ENCODE data around the gene DHCR24.

DHCR24 gene

DNA sequence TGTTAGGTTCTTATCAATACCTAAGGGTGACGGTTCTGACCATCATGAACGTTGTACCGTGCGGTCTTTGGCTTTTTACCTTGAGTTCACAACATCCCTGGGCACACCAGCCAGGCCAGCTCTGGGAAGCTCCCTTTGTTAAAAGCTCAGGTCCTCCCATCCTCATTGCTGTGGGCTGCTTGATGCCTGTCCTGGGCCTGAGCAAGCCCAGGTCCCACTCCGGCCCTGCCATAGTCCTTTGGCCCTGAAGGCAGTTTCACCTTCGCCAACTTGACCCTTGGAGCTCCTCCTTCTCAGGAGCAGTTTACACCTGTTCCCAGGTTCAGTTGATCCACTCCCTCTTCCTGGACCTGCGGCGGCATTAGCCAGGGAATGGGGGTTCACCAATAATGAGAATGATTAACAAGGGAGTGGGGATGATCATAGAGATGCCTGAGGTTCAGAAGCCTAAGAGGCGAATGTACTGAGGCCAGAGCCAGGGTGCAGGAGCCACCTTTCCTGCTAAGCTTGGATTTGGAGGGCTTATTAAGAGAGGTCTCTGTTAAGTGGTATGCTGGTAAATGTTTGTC lies 40.2 kb downstream of the DHCR24 start:
- no peak overlapping the region for H3K27ac ChIP-seq
- TF ChIP-seq, protein P1, sequence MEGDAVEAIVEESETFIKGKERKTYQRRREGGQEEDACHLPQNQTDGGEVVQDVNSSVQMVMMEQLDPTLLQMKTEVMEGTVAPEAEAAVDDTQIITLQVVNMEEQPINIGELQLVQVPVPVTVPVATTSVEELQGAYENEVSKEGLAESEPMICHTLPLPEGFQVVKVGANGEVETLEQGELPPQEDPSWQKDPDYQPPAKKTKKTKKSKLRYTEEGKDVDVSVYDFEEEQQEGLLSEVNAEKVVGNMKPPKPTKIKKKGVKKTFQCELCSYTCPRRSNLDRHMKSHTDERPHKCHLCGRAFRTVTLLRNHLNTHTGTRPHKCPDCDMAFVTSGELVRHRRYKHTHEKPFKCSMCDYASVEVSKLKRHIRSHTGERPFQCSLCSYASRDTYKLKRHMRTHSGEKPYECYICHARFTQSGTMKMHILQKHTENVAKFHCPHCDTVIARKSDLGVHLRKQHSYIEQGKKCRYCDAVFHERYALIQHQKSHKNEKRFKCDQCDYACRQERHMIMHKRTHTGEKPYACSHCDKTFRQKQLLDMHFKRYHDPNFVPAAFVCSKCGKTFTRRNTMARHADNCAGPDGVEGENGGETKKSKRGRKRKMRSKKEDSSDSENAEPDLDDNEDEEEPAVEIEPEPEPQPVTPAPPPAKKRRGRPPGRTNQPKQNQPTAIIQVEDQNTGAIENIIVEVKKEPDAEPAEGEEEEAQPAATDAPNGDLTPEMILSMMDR (conservative IDR thresholded peaks at IDR 0.05) = no peak
- no peak for TF ChIP-seq ZFX (IDR thresholded peaks at IDR 0.05)

DNA sequence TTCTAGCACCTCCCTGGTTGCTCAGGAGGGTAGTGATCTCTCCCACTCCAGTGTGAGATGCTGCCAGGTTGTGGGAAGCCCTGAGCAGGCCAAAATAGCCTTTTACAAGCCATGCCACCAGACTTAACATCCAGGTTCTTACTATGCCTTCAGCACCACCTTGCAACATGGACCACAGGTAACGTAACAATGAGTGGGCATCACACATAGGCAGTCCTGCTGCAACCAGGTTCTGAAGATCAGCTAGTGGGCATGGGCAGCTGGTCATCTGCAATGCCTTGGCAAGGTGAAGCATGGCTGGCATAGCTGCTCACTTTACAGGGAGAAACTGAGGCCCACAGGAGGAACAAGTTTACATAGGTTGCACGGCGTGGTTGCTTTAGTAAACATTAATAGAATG lies 40.7 kb downstream of the DHCR24 start:
- TF ChIP-seq ZFX (IDR thresholded peaks at IDR 0.05) = no peak
- TF ChIP-seq, protein P1 (conservative IDR thresholded peaks at IDR 0.05) = no peak

DNA sequence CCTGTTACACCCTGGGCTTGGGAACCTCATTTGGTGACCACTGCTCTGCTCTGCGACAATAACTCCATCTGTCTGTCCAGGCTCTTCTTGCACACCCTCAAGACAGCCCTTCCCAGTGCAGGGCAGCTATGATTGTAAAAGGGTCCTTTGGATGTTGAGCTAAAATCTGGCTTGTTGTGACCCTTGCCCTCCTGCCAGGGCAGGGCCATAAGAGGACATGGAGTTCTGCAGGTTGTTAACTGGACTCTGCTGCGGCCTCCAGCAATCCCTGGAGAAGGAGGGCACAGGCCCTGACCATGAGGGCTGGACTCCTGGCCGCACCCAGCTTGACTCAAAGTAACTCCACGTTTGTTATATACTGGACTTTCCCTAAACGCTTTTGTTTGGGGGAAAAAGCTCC lies 41.2 kb downstream of the DHCR24 start:
- no peak overlapping the region for H3K27ac ChIP-seq
- TF ChIP-seq ZFX (IDR thresholded peaks at IDR 0.05) = no peak
- TF ChIP-seq, protein P1 (conservative IDR thresholded peaks at IDR 0.05) = no peak

More for the DNA sequence above, 40.7 kb downstream of the DHCR24 start:
- no peak overlapping the region for H3K27ac ChIP-seq

DNA sequence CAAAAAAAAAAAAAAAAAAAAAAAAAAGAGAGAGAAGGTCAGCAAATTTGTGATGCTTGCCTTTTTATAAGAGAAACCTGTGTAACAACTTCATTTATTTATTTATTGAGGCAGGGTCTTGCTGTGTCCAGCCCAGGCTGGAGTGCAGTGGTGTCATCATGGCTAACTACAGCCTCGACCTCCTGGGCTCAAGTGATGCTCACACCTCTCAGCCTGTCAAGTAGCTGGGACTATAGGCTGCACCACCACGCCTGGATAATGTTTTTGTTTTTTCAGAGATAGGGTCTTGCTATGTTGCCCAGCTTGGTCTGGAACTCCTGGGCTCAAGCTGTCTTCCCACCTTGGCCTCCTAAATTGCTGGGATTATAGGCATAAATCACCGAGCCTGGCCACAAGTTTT lies 42.4 kb downstream of the DHCR24 start:
- H3K27ac ChIP-seq = no peak overlapping the region
- TF ChIP-seq, protein P1 (conservative IDR thresholded peaks at IDR 0.05) = no peak
- TF ChIP-seq ZFX (IDR thresholded peaks at IDR 0.05) = no peak

DNA sequence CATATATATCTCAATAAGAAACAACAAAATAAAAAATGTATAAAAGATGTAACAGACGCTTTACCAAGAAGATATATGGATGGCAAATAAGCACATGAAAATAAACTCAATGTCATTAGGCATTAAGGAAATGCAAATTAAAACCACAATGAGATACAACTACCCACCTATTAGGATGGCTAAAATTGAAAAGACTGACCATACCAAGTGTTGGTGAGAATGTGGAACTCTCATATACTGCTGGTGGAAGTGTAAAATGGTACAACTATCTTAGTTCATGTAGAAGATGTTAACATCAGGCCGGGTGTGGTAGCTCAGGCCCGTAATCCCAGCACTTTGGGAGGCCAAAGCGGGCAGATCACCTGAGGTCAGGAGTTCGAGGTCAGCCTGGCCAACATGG lies 43.5 kb downstream of the DHCR24 start:
- H3K27ac ChIP-seq = no peak overlapping the region
- TF ChIP-seq ZFX (IDR thresholded peaks at IDR 0.05) = no peak
- TF ChIP-seq, protein P1 (conservative IDR thresholded peaks at IDR 0.05) = no peak

DNA sequence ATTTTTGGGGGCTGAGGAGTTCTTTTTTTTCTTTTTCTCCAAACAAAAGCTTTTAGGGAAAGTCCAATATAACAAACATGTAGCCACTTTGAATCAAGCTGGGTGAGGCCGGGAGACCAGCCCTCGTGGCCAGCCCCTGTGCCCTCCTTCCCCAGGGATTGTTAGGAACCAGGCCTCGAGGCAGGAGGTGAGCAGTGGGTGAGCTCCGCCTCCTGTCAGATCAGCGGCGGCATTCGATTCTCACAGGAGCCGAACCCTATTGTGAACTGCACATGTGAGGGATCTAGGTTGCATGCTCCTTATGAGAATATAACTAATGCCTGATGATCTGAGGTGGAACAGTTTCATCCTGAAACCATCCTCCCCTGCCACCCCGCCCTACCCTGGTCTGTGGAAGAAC lies 44.0 kb downstream of the DHCR24 start:
- no peak overlapping the region for H3K27ac ChIP-seq
- TF ChIP-seq, protein P1 (conservative IDR thresholded peaks at IDR 0.05) = no peak
- TF ChIP-seq ZFX (IDR thresholded peaks at IDR 0.05) = no peak

DNA sequence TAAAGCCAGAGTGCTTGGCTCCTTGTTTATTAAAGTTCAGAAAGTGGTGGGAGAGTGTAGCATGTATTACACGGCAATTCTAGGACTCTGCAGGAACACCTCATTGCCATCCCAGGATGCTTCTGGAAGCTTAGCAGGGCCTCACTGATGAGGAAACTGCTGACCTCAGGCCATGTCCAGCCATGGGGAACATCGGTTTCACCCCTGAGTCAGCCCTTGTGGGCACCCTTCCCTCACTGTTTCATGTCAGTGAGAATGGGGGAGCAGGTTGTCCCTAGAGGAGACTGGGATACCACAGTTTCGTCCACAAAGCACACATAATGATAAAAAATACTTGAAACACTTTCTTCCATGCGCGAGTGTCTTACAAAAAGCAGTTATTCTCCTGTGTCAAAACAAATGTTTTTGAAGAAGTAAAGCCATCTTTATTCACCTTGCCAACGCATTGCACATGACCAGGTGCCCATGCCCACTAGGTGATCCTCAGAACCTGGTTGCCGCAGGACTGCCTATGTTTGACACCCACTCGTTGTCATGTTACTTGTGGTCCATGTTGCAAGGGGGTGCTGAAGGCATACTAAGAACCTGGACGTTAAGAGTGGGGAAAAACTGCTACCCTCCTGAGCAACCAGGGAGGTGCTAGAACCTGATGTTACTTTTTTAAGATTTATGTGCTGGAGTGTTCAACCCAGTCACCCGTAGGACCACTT lies 44.6 kb downstream of the DHCR24 start:
- H3K27ac ChIP-seq = no peak overlapping the region
- no peak for TF ChIP-seq ZFX (IDR thresholded peaks at IDR 0.05)
- TF ChIP-seq, protein P1 (conservative IDR thresholded peaks at IDR 0.05) = no peak
